ENCODE data around the gene EREG. TPM values are rescaled to one million over a fixed set of nuclear protein-coding genes. Genes with fewer than 3 reads are reported as not detected.

Gene EREG
- total RNA-seq, 4 donors from 2014 or later, result 1.7 to 16.3 (median 7.9) TPM

GRCh38 chr4:74374128-74374527, 9.2 kb downstream of the EREG start:
- ATAC-seq (ENCODE audit: low FRiP score), result no peak
- TF ChIP-seq CTCF (IDR thresholded peaks at IDR 0.05), result no peak
- no peak for DNase-seq (ENCODE audit: low spot score)

GRCh38 chr4:74374561-74375327, 9.8 kb downstream of the EREG start:
- ATAC-seq (ENCODE audit: low FRiP score), result peak; percentile 25
- DNase-seq (ENCODE audit: low spot score), result peak; percentile 59
- TF ChIP-seq CTCF (IDR thresholded peaks at IDR 0.05), result no peak

- DNase-seq (ENCODE audit: low spot score) (no peak), ATAC-seq (ENCODE audit: low FRiP score) (no peak)
- no peak for TF ChIP-seq CTCF (IDR thresholded peaks at IDR 0.05)
Observed at GRCh38 chr4:74375824-74376426, 11.0 kb downstream of the EREG start.

GRCh38 chr4:74376888-74377483, 12.0 kb downstream of the EREG start:
- TF ChIP-seq CTCF (IDR thresholded peaks at IDR 0.05), result no peak
- DNase-seq (ENCODE audit: low spot score), result no peak
- ATAC-seq (ENCODE audit: low FRiP score), result no peak

GRCh38 chr4:74377714-74378113, 12.8 kb downstream of the EREG start:
- ATAC-seq (ENCODE audit: low FRiP score) (no peak), DNase-seq (ENCODE audit: low spot score) (no peak)
- TF ChIP-seq CTCF (IDR thresholded peaks at IDR 0.05), result no peak

DNA sequence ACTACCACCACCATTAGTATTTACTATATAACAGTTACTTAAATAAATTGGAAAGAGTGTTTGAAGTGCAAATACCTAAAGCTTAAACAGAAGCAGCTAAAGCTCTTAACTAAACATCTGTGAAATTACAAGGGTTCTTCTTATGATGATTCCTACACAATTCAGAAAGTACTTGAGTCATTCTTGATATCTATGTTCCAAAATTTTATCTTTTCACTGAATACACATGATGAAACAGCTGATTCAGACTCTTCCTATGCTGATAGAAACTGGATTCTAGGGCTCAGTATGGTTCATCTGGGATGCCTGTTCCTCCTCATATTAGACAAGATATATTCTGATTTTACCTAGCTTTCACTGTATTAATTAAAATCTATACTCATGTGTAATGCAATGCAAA, 13.6 kb downstream of the EREG start:
- ATAC-seq (ENCODE audit: low FRiP score) (peak; percentile 47), DNase-seq (ENCODE audit: low spot score) (no peak)
- no peak for TF ChIP-seq CTCF (IDR thresholded peaks at IDR 0.05)
